GM18505 (cell line): Measurements from ENCODE around the gene NKX1-1.

Experiments used
- ATAC-seq: cut with Tn5 transposase; IDR thresholded peaks from one replicate; pipeline ENCODE4 v1.9.1; 2021; ENCODE audit not compliant: unreplicated experiment
- POLR2A ChIP-seq: IDR thresholded peaks from 4 replicates; pipeline ENCODE4 v1.6.1; 2011; ENCODE audit warnings: borderline replicate concordance; ENCODE audit not compliant: insufficient read depth, insufficient read length; ENCODE audit errors: extremely low read depth

Gene NKX1-1

GRCh38 chr4:1405254-1405635 lies 997 bp downstream of the NKX1-1 start:
- TF ChIP-seq POLR2A, result no peak
- no peak for ATAC-seq

- no peak for ATAC-seq
- no peak for TF ChIP-seq POLR2A
Measured at GRCh38 chr4:1404573-1405253, 1.5 kb downstream of the NKX1-1 start.

- TF ChIP-seq POLR2A, result no peak
- ATAC-seq, result no peak
Measured at GRCh38 chr4:1403591-1404572, 2.4 kb downstream of the NKX1-1 start.

- TF ChIP-seq POLR2A, result no peak
- ATAC-seq, result no peak
Measured at GRCh38 chr4:1403177-1403583, 3.1 kb downstream of the NKX1-1 start.

GRCh38 chr4:1402516-1403091 lies 3.6 kb downstream of the NKX1-1 start:
- TF ChIP-seq POLR2A, result no peak
- ATAC-seq, result no peak

- ATAC-seq, result no peak
- TF ChIP-seq POLR2A, result no peak
Measured at GRCh38 chr4:1402021-1402515, 4.2 kb downstream of the NKX1-1 start.

- no peak for ATAC-seq
- TF ChIP-seq POLR2A, result no peak
Measured at GRCh38 chr4:1401409-1402020, 4.7 kb downstream of the NKX1-1 start.

- ATAC-seq, result no peak
- TF ChIP-seq POLR2A, result no peak
Measured at GRCh38 chr4:1400831-1401408, 5.3 kb downstream of the NKX1-1 start.

- ATAC-seq, result no peak
- no peak for TF ChIP-seq POLR2A
Measured at GRCh38 chr4:1400191-1400805, 5.9 kb downstream of the NKX1-1 start.

GRCh38 chr4:1399508-1400190 lies 6.6 kb downstream of the NKX1-1 start:
- TF ChIP-seq POLR2A, result no peak
- no peak for ATAC-seq

- no peak for ATAC-seq
- TF ChIP-seq POLR2A, result no peak
Measured at GRCh38 chr4:1398681-1399507, 7.3 kb downstream of the NKX1-1 start.
